ENCODE results near the gene LTV1.
"Not testable (repeated sequence)": the region's sequence is repeated elsewhere in the genome, so short reads cannot be mapped to it uniquely, and the experiment has no call there.

The LTV1 gene

GRCh38 chr6:143857651-143858050, 14.5 kb downstream of the LTV1 start:
- Histone ChIP-seq H3K9me3 (no peaks in the 10 kb centered on the region), H3K27me3 (no peaks in the 10 kb centered on the region), H3K4me1 (no peaks in the 10 kb centered on the region), H3K4me3 (ENCODE audit: low read depth, low read length) (no peak overlapping the region), H3K36me3 (peaks cover 88% of the 10 kb centered on the region)
- DNase-seq = no peak
- TF ChIP-seq, protein P1, sequence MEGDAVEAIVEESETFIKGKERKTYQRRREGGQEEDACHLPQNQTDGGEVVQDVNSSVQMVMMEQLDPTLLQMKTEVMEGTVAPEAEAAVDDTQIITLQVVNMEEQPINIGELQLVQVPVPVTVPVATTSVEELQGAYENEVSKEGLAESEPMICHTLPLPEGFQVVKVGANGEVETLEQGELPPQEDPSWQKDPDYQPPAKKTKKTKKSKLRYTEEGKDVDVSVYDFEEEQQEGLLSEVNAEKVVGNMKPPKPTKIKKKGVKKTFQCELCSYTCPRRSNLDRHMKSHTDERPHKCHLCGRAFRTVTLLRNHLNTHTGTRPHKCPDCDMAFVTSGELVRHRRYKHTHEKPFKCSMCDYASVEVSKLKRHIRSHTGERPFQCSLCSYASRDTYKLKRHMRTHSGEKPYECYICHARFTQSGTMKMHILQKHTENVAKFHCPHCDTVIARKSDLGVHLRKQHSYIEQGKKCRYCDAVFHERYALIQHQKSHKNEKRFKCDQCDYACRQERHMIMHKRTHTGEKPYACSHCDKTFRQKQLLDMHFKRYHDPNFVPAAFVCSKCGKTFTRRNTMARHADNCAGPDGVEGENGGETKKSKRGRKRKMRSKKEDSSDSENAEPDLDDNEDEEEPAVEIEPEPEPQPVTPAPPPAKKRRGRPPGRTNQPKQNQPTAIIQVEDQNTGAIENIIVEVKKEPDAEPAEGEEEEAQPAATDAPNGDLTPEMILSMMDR (IDR thresholded peaks at IDR 0.05; ENCODE audit: low read depth, low read length) = no peak

- no peaks in the 10 kb centered on the region for H3K27me3 ChIP-seq
- DNase-seq = no peak
Measured at GRCh38 chr6:143859891-143860660, 16.9 kb downstream of the LTV1 start.

GRCh38 chr6:143863771-143864170, 20.6 kb downstream of the LTV1 start:
- TF ChIP-seq, protein P1 (IDR thresholded peaks at IDR 0.05; ENCODE audit: low read depth, low read length) = no peak
- Histone ChIP-seq H3K36me3 (peaks cover 69% of the 10 kb centered on the region), H3K27me3 (no peaks in the 10 kb centered on the region), H3K4me1 (no peaks in the 10 kb centered on the region), H3K4me3 (ENCODE audit: low read depth, low read length) (no peak overlapping the region), H3K9me3 (no peaks in the 10 kb centered on the region)
- DNase-seq = no peak

More at GRCh38 chr6:143859891-143860660, 16.9 kb downstream of the LTV1 start:
- Histone ChIP-seq H3K4me1 (no peaks in the 10 kb centered on the region), H3K36me3 (peaks cover 98% of the 10 kb centered on the region), H3K4me3 (ENCODE audit: low read depth, low read length) (no peak overlapping the region), H3K9me3 (no peaks in the 10 kb centered on the region)
- TF ChIP-seq, protein P1 (IDR thresholded peaks at IDR 0.05; ENCODE audit: low read depth, low read length) = no peak

DNA sequence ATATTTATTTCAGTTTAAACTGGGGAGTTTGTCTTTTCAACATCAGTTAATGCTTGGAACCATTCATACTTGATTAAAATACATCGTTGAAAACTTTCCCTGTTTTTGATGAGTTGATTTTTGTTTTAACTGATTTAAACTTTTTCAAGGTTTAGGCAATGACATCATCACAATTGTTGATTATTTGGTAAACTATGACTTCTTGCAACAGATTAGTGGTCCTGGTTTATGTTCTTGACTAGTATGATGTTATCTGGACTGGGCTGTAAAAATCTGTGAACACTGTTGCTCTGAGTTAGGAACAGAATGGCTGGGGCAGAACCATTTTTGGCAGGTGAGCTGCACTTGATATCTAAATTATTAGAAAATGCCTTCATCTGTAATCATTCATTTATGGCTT, 21.1 kb downstream of the LTV1 start, which contains the start of gene ZC2HC1B:
TSS of gene ZC2HC1B (plus strand) at position 241 of the 400 bp plus-strand sequence. CDS start at position 307, 66 bp downstream.
- no peaks in the 10 kb centered on the region for H3K4me1 ChIP-seq
- H3K9me3 ChIP-seq = no peaks in the 10 kb centered on the region
- H3K4me3 ChIP-seq (ENCODE audit: low read depth, low read length) = no peak within 1 kb of the TSS
- TF ChIP-seq, protein P1 (IDR thresholded peaks at IDR 0.05; ENCODE audit: low read depth, low read length) = no peak
- DNase-seq = no peak
- H3K36me3 ChIP-seq = peaks cover 65% of the 10 kb centered on the region
- no peaks in the 10 kb centered on the region for H3K27me3 ChIP-seq

DNA sequence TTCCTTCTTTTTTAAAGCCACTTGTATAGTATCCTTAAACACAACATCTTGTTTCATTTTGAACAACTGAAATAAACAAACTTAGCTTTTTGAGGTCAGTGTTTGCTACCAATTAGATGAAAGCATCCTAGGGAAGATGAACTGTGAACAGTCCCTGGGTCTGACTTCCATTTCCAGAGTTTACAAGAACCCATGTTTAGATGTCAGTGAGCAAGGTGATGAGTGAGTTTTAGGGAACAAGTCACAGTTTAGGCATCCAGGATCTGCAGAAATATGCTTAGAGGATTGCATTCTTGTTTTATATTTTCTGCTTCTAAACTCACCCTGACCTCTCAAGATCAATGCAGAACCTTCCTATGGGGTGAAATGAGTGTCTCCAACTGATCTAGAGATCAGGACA, 24.1 kb downstream of the LTV1 start:
- Histone ChIP-seq H3K36me3 (peaks cover 37% of the 10 kb centered on the region), H3K4me3 (ENCODE audit: low read depth, low read length) (no peak overlapping the region), H3K4me1 (no peaks in the 10 kb centered on the region), H3K9me3 (no peaks in the 10 kb centered on the region), H3K27me3 (no peaks in the 10 kb centered on the region)
- TF ChIP-seq, protein P1 (IDR thresholded peaks at IDR 0.05; ENCODE audit: low read depth, low read length) = no peak
- no peak for DNase-seq

- not testable (repeated sequence) for H3K27me3 ChIP-seq; H3K9me3 ChIP-seq; DNase-seq; H3K4me1 ChIP-seq; H3K4me3 ChIP-seq (ENCODE audit: low read depth, low read length)
- H3K36me3 ChIP-seq = peaks cover 21% of the 10 kb centered on the region
Measured at GRCh38 chr6:143868808-143869207, 25.7 kb downstream of the LTV1 start.

GRCh38 chr6:143871202-143871730, 28.1 kb downstream of the LTV1 start:
- not testable (repeated sequence) for DNase-seq; H3K4me3 ChIP-seq (ENCODE audit: low read depth, low read length); H3K9me3 ChIP-seq; H3K27me3 ChIP-seq; H3K4me1 ChIP-seq; H3K36me3 ChIP-seq
